Activated effector memory CD4-positive, alpha-beta T cell treated with anti-CD3 and anti-CD28 coated beads, Interleukin-2, amount 50 U/mL, for 16 hours (primary cell): Measurements from ENCODE around the gene C5.
"Not testable (repeated sequence)": the region's sequence is repeated elsewhere in the genome, so short reads cannot be mapped to it uniquely, and the experiment has no call there.

Experiments used
- DNase-seq: peaks from one replicate; pipeline ENCODE4 v3.0.0-alpha.2; 2020

Gene C5

GRCh38 chr9:121048175-121048574, 1.9 kb downstream of the C5 start:
- DNase-seq, result no peak

DNA sequence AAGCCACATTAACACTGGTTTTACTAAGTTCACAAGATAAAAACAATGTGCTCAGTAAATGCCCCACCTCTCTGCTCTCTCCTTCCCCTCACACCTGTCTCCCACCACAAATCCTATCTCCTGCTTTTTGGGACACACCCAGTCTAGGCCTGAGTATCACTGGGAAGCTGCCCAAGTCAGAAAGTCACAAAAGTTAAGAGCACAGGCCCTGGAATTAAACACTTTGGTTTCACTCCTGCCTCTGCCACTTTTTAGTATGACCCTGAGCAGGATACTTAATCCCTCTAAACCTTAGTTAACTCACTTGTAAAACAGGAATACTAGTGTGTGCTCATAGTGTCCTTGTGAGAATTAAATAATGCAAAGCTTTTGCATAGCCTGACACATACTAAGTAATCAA, 11.3 kb downstream of the C5 start:
- no peak for DNase-seq

DNA sequence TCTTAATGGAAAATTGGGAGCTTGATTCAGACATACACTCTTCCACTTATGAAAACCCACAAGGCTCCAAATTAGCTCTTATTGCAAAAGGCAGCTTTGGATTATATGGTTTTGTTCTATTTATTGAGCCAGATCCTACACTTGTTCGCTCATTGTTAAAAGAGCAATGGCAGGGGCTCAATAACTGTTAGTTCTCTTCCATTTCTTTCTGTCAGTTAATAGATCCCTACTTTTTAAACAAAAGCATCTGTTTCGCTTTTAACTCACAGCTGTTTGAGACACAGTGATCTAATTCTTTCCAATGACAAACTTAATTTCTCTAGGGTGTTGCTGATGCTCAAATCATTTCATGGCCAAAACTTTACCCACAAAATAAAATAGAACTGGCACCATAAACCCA, 11.7 kb downstream of the C5 start:
- DNase-seq, result no peak

DNA sequence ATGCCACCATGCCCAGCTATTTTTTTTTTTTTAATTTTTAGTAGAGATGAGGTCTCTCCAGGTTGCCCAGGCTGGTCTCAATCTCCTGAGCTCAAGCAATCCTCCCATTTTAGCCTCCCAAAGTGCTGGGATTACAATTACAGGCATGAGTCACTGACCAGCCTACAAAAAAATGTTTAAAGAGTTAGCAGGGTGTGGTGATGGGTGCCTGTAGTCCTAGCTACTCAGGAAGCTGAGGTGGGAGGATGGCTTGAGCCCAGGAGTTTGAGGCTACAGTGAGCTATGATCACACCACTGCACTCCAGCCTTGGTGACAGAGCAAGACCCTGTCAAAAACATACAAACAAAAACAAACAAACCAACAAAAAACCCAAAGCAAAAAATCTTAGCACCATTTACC, 14.4 kb downstream of the C5 start:
- DNase-seq, result not testable (repeated sequence)

DNA sequence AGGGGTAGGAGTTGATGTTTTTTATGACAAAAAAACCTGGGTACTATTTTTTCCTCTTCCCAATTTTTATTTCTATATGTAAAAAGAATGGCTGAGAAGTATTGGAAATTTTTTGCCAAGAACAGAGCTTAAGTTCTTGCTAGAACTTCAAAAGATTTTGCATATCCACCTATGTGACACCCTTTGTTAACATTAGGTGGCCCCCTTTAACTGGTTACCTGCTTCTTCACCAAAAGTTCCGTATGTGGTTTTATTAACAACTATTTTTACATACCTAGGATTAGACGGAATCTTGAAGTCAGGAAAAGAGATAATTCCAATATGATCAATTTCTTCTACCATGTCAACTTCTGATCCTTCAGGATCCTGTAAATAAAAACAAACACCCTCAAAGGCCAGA, 15.5 kb downstream of the C5 start:
- DNase-seq, result no peak

DNA sequence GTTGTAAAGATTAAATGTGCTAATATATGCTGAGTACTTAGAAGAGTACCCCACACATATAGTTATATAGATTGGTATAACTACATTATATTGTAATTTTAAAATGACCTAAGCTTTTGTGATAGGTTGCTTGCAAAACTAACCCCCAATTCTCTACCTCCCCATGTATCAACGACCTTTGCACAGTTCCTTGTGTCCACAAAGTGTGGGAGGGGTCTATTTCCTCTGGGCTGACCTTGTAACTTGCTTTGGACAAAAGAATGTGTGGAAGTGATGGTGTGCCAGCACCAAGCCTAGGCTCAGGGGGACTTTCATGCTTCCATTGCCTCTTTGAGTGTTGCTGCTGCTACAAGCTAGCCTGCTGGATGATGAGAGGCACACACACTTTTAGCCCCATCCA, 20.6 kb downstream of the C5 start:
- DNase-seq, result no peak

DNA sequence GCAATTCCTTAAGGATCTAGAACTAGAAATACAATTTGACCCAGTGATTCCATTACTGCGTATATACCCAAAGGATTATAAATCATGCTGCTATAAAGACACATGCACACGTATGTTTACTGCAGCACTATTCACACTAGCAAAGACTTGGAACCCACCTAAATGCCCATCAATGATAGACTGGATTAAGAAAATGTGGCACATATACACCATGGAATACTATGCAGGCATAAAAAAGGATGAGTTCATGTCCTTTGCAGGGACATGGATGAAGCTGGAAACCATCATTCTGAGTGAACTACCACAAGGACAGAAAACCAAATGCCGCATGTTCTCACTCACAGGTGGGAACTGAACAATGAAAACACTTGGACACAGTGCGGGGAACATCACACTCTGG, 21.8 kb downstream of the C5 start:
- DNase-seq, result not testable (repeated sequence)

DNA sequence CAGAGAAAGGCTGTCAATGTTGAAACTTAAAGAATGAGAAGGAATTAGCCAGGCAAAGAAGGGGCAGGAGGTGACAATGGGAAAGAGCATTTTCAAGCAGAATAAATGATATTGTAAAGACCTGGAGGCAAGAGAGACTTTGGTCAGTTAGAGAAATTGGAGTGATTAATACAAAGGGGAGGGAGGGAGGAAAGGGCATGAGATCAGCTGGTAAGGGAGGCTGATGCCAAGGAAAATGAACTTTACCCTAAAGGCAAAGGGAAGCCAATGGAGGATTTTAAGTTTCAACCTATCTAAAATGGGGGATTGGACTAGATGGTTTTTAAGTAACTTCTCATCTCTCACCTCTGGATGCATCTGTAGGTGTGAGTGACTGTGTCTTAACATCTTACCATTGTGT, 23.3 kb downstream of the C5 start:
- DNase-seq, result no peak

DNA sequence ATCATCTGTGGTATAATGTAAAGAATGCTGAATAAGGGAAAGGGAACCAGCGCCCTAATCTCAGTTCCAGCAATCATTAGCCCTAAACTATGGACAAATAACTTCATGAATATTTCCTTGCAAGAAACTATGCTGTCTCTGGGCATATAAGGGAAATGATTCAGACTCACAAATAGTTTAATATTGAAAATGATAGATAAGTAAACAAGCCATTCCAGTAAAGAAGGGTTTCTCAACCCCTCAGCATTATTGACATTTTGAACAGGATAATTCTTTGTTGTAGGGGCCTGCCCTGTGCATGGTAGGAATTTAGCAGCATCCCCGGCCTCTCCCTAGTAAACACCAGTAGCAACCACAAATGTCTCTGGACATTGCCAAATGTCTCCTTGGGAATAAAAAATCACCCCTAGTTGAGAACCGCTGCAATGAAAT, 23.8 kb downstream of the C5 start:
- DNase-seq, result no peak

DNA sequence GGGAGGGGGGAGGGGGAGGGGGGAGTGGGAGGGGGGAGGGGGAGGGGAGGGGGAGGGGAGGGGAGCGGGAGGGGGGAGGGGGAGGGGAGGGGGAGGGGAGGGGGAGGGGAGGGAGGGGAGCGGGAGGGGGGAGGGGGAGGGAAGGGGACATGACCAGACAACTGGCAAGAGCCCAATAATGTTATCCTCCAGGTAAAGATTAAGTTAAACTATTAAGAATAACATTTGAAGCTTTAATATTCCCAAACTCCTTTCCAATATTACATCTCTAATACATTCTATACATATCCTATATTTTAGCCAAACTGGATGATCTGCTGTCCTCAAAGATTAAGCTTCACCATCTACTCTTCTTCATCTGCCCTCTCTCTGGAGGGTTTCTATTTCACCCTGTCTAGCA, 25.8 kb downstream of the C5 start:
- no peak for DNase-seq

DNA sequence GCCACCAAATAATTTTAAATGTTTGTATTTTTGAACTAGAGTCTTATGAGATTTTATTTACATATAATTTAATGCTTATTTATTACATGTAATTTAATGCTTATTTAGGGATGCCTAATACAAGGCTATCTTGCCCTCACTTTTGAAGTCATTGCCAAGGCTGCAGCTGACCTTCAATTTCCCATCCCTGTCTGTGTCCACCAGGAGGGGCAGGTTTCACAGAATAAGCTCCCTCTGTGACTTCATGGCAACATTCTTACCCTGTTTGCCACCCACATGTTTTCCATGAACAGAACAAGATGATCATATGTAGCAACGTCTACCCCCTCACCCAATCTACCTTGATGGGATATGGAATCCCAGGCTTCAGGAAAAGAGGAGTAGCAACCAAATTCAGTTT, 27.0 kb downstream of the C5 start:
- no peak for DNase-seq

DNA sequence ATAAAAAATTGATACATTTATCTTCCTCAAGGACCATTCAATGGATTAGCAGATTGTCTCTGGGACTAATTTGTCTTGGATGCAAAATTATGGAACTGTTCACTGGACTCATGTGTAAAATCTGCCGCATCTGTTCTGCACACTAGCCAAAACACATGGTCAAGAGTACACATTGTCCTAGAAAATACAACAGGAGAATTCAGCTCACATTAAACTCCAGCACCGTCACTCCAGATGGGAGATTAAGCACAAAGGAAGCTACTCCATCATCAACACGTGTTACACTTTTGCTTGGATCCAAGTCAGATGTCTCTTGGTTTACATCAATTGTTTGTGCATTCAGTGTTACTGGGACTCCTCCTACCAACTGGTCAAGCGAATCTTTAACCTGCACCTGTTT, 28.8 kb downstream of the C5 start:
- DNase-seq, result no peak

GRCh38 chr9:121019273-121019672, 30.8 kb downstream of the C5 start:
- DNase-seq, result no peak

DNA sequence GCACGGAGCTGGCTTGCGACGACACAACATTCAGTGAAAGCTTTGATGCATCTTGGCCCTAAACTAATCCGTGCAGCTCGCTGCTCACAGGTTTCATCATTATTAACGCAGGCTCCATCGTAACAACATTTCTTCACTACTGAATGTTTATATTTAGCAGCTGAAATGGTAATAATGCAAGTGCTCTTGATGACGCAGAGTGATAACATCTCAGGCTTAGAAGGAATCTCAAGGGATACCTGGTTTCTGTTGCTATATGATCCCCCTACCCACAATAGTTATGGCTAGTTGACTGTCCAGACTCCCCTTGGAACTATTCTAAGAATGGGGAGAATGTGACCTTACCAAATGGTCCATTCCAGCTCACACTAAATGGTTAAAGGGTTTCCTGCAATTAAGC, 36.2 kb downstream of the C5 start:
- DNase-seq, result no peak

GRCh38 chr9:121009650-121010049, 40.4 kb downstream of the C5 start:
- no peak for DNase-seq

- no peak for DNase-seq
These were observed 50.8 kb downstream of the C5 start for GRCh38 chr9:120999317-120999716.

DNA sequence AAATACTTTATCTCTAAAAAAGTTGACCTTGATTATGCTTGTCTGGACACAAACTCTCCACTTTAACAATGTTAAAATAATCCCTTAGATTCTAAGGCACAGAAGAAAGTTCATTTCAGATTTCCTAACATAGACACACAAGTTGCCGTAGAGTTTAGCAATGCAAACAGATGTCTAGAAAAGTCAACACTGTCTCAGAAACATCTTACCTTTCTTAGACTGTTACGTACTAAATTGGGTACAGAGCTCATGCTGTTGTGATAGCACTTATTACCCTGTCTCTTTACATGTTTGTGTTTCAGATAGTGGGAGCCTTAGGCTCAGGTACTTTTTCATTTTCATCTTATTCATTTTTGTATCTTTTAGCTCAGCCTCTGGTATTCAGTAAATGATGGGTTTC, 52.0 kb downstream of the C5 start:
- DNase-seq, result no peak

DNA sequence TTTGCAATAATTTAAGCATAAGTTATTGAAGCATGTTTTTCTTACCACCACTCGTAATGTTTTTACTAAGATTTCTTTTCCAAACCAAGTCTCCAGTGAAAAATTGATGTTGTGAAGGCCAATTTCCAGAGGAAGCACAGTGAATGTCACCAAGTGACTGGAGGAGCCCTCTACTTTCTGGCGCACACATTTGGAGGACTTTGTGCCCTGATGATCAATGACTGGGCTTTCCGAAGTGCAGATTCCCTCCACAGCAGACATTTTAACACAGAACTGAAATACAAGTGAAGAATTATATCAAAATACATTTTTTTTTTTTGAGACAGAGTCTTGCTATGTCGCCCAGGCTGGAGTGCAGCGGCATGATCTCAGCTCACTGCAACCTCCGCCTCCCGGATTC, 52.6 kb downstream of the C5 start:
- no peak for DNase-seq

DNA sequence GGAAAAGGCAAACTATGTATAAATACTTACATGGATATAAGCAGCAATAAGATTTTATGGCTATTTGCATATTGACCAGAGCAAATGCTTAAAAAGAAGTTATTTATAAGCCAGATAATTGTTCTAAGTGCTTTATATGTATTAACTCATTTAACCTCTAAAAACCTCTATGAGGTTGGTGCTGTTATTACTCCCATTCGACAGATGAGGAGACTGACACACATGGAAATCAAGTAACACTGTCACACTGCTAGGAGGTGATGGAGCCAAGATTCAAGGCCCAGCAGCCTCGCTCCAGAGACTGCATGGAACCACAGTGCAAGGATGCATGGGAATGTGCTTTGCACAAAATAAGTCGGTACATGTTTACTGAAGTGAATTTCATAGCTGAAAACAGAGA, 53.7 kb downstream of the C5 start:
- DNase-seq, result no peak

- no peak for DNase-seq
These were observed 61.0 kb downstream of the C5 start for GRCh38 chr9:120989065-120989464.

DNA sequence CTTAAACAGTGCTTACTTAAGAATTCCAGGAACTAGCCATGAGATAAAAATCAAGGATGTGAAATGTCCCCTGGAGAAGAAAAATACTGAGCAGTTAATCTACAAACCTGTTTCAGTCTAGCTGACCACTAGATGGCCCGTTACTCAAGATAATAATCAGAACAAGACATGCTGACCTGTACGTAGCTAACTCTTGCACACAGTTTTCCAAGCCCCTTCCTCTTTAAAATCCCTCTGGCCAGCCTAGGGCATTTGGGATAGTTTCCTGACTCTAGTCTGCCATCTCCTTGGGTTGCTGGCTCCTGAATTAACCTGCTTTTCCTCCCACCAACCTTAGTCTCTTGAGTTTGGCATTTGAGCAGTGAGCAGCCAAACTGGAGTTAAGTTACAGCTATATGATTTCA, 64.3 kb downstream of the C5 start:
- no peak for DNase-seq

DNA sequence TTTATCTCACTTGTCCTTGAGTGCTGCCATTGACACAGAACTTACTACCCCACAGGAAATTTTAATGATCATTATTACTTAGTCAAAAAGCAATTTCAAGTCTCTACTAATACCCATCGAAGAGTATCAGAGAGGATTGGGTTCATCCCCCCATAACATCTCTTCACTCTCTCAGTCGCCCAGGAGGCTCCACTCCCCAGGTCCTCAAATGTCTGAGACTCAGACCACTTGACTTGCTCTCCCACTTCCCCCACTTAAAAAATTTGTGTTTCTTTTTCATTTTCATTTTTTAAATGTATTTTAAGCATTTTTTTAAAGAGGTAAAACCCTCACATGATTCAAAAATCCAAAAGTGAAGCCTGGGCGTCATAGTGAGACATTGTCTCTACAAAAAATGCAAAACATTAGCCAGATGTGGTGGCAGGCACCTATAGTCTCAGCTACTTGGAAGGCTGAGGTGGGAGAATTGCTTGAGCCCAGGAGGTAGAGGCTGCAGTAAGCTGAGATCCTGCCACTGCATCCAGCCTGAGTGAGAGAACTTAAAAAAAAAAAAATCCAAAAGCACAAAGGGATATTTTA, 66.7 kb downstream of the C5 start:
- DNase-seq, result no peak

- no peak for DNase-seq
These were observed 67.2 kb downstream of the C5 start for GRCh38 chr9:120982836-120983235.

GRCh38 chr9:120980951-120981350, 69.1 kb downstream of the C5 start:
- no peak for DNase-seq

DNA sequence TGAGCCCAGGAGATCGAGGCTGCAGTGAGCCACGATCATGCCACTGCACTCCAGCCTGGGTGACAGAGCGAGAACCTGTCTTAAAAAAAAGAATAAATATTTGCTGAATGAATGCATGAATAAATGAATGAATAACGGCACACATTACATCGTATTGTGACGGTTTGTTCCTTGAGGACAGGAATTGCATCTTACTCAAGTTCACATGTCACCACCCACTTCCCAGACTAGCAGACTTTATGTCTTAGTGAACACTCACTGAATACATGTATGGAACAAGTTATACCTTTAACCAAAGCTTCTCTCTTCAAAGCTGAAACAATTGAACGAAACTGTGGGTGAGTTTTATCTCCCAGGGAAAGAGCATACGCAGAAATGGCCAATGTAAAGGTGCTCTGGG, 70.3 kb downstream of the C5 start:
- no peak for DNase-seq

GRCh38 chr9:120978987-120979386, 71.1 kb downstream of the C5 start:
- DNase-seq, result no peak
